Measurements from ENCODE around the gene RNF4. TPM values are rescaled to one million over a fixed set of nuclear protein-coding genes. Genes with fewer than 3 reads are reported as not detected.
"Not testable (repeated sequence)": the region's sequence is repeated elsewhere in the genome, so short reads cannot be mapped to it uniquely, and the experiment has no call there.

Gene RNF4
- total RNA-seq, 1 donor from 2014 or later, result 44.5 TPM

DNA sequence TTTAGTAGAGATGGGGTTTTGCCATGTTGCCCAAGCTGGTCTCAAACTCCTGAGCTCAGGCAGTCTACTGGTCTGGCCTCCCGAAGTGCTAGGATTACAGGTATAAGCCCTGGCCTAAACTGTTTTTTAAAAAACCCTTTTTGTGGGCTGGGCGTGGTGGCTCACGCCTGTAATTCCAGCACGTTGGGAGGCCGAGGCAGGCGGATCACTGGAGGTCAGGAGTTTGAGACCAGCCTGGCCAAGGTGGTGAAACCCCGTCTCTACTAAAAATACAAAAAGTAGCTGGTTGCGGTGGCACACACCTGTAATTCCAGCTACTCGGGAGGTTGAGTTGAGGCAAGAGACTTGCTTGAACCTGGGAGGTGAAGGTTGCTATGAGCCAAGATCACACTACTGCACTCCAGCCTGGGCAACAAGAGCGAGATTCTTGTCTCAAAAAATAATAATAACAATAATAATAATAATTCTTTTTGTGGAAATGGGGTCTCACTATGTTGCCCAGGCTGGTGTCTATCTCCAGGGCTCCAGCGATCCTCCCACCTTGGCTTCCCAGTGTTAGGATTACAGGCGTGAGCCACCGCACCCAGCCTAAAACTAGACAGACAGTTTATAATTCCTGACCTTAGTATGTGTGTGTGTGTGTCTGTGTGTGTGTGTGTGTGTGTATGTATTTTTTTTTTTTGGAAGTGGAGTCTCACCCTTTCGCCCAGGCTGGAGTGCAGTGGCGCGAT is 78.2 kb downstream of the RNF4 start:
- DNase-seq (ENCODE audit: low spot score); ATAC-seq; intact Hi-C loops (cut with DNase I): not testable (repeated sequence)

DNA sequence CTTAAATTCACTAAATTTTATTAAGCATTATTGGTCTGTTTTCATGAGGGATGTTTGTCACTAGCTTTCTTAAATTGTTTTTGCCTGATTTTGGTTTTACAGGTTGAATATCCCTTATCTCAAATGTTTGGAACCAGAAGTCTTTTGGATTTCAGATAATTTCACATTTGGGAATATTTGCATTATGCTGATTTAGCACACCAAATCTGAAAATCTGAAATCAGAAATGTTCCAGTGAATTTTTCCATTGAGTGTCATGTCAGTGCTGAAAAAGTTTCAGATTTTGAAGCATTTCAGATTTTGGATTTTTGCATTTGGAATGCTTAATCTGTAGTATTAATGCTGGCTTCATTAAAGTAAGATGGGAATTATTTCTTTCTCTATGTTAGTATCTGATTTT is 82.2 kb downstream of the RNF4 start:
- ATAC-seq, result no peak
- DNase-seq (ENCODE audit: low spot score), result no peak
- intact Hi-C loops (cut with DNase I), result no loop called here

DNA sequence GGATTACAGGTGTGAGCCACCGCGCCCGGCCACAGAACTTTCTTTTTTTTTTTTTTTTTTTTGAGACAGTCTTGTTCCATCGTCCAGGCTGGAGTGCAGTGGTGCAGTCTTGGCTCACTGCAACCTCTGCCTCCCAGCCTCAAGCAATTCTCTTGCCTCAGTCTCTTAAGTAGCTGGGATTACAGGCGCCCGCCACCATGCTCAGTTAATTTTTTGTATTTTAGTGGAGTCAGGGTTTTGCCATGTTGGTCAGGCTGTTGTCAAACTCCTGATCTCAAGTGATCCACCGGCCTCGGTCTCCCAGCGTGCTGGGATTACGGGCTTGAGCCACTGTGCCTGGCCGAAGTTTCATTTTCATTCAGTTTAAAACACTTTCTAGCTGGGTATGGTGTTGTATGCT is 83.9 kb downstream of the RNF4 start:
- intact Hi-C loops (cut with DNase I), result no loop called here
- ATAC-seq (no peak), DNase-seq (ENCODE audit: low spot score) (no peak)

DNA sequence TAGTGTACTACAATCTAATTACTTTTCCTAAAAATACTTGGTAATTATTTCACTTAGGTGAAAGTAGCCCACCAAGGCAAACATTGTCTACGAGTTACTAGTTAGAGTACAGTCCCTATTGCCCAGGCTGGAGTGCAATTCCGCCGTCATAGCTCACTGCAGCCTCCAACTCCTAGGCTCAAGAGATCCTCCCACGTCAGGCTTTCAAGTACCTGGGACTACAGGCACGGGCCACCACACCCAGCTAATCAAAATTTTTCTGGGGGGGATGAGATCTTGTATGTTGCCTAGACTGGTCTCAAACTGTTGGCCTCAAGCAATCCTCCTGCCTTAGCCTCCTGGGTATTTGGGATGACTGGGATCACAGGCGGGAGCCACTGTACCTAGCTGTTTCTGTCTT is 89.4 kb downstream of the RNF4 start:
- intact Hi-C loops (cut with DNase I), result no loop called here
- DNase-seq (ENCODE audit: low spot score) (no peak), ATAC-seq (no peak)

DNA sequence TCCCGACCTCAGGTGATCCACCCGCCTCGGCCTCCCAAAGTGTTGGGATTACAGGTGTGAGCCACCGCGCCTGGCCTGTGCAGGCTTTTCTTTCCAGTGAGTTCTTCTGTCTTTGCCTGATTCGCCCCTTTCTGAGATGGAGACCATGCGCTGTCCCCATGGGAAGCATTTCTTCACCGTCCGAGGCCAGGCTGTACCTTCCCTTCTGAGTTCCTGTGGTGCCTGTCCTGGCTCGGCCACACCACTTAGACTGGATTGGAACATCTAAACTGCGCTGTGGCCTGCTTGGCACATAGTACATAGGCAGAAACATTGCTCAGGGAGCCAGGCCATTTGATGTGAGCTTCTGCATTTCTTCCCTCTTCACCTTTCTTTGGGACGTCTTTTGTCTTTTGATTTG is 91.3 kb downstream of the RNF4 start:
- ATAC-seq (no peak), DNase-seq (ENCODE audit: low spot score) (no peak)
- intact Hi-C loops (cut with DNase I), result no loop called here

Other genes with a start within 250 kb of the RNF4 start
- gene HAUS3, start 227.0 kb upstream of the RNF4 start, total RNA-seq, result 15.4 TPM
- 7.7 TPM for gene POLN, start 227.0 kb upstream of the RNF4 start, total RNA-seq
- gene MXD4, start 207.0 kb upstream of the RNF4 start, total RNA-seq, result 84.7 TPM
- gene ZFYVE28, start 50.5 kb upstream of the RNF4 start, total RNA-seq, result 23.2 TPM
- gene CFAP99, start 50.2 kb upstream of the RNF4 start, total RNA-seq, result not detected
- gene FAM193A, start 67.5 kb downstream of the RNF4 start, total RNA-seq, result 47.3 TPM

Data from sciatic nerve (tissue), 2 donors.